ENCODE data around the gene PTPRK.

Gene PTPRK

DNA sequence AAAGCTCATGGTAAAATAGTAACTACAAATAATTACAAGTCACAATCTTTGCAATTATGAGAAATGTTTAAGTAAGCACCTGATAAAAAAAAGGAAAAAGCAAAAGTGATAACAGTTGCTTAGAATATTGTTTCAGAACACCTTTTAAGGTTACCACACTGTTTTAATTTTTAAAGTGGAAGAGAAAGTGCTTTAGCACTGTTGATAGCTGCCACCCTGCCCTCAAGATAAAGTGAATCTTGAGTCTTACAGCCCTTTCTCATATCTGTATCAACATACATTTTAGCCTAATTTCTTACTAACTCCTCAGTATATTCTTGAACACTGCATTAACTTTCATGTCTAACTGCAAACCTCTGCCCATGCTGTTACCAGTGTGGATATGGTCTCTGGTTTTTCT is 492.2 kb downstream of the PTPRK start:
- TF ChIP-seq, protein P1, sequence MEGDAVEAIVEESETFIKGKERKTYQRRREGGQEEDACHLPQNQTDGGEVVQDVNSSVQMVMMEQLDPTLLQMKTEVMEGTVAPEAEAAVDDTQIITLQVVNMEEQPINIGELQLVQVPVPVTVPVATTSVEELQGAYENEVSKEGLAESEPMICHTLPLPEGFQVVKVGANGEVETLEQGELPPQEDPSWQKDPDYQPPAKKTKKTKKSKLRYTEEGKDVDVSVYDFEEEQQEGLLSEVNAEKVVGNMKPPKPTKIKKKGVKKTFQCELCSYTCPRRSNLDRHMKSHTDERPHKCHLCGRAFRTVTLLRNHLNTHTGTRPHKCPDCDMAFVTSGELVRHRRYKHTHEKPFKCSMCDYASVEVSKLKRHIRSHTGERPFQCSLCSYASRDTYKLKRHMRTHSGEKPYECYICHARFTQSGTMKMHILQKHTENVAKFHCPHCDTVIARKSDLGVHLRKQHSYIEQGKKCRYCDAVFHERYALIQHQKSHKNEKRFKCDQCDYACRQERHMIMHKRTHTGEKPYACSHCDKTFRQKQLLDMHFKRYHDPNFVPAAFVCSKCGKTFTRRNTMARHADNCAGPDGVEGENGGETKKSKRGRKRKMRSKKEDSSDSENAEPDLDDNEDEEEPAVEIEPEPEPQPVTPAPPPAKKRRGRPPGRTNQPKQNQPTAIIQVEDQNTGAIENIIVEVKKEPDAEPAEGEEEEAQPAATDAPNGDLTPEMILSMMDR (IDR thresholded peaks at IDR 0.05; ENCODE audit: low read depth, low read length), result no peak
- Histone ChIP-seq H3K36me3 (no peaks in the 10 kb centered on the region), H3K4me1 (peaks cover 7% of the 10 kb centered on the region), H3K4me3 (ENCODE audit: low read depth, low read length) (no peak overlapping the region), H3K9me3 (no peaks in the 10 kb centered on the region), H3K27me3 (no peaks in the 10 kb centered on the region)
- DNase-seq, result no peak

- Histone ChIP-seq H3K9me3 (no peaks in the 10 kb centered on the region), H3K27me3 (no peaks in the 10 kb centered on the region), H3K4me3 (ENCODE audit: low read depth, low read length) (no peak overlapping the region), H3K36me3 (no peaks in the 10 kb centered on the region), H3K4me1 (peaks cover 7% of the 10 kb centered on the region)
- DNase-seq, result no peak
- TF ChIP-seq, protein P1 (IDR thresholded peaks at IDR 0.05; ENCODE audit: low read depth, low read length), result no peak
Observed at GRCh38 chr6:128025478-128025877, 494.9 kb downstream of the PTPRK start.

DNA sequence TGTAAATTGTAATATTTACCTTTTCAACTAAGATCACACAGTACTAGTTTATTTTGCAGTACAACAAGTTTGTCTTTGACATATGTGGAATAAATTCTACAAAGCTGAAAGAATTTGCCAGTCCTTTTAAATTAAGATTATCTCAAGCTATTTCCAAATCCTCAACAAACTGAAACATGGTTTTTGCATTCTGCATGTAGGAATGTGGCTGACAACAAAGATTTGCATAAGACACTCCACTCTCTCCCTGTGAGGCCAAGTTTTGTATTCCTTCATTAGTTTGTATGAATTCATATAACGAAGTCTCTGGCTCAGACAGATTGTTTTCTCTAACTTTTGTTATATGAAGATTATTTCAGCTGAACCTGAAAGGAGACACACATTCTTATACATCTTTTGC is 495.4 kb downstream of the PTPRK start:
- Histone ChIP-seq H3K9me3 (no peaks in the 10 kb centered on the region), H3K27me3 (no peaks in the 10 kb centered on the region), H3K4me3 (ENCODE audit: low read depth, low read length) (no peak overlapping the region), H3K4me1 (peaks cover 3% of the 10 kb centered on the region), H3K36me3 (no peaks in the 10 kb centered on the region)
- TF ChIP-seq, protein P1 (IDR thresholded peaks at IDR 0.05; ENCODE audit: low read depth, low read length), result no peak
- no peak for DNase-seq

DNA sequence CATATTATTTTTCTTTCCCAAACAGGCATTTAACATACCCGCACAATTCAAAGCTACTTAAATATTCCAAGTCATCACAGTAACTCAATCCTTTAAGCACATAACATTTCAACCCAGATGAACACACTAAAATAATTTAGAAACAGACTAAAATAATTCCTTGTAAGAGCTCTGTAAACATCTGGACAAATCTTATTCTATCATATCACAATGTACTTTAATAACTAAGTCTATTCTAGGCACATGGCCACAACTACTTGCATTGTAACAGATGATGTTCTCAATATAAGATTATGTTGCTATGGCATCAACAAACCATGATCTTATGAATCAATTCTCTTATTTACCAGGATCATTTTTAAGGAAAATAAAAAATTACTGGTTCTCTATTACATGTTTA is 496.4 kb downstream of the PTPRK start:
- Histone ChIP-seq H3K9me3 (no peaks in the 10 kb centered on the region), H3K36me3 (no peaks in the 10 kb centered on the region), H3K27me3 (no peaks in the 10 kb centered on the region), H3K4me1 (no peaks in the 10 kb centered on the region), H3K4me3 (ENCODE audit: low read depth, low read length) (no peak overlapping the region)
- no peak for DNase-seq
- TF ChIP-seq, protein P1 (IDR thresholded peaks at IDR 0.05; ENCODE audit: low read depth, low read length), result no peak

- no peak for DNase-seq
- Histone ChIP-seq H3K9me3 (no peaks in the 10 kb centered on the region), H3K4me3 (ENCODE audit: low read depth, low read length) (no peak overlapping the region), H3K27me3 (no peaks in the 10 kb centered on the region), H3K36me3 (no peaks in the 10 kb centered on the region), H3K4me1 (no peaks in the 10 kb centered on the region)
- TF ChIP-seq, protein P1 (IDR thresholded peaks at IDR 0.05; ENCODE audit: low read depth, low read length), result no peak
Observed at GRCh38 chr6:128018821-128019220, 501.6 kb downstream of the PTPRK start.

GRCh38 chr6:128017288-128017687 is 503.1 kb downstream of the PTPRK start:
- Histone ChIP-seq H3K4me1 (no peaks in the 10 kb centered on the region), H3K4me3 (ENCODE audit: low read depth, low read length) (no peak overlapping the region), H3K27me3 (no peaks in the 10 kb centered on the region), H3K36me3 (no peaks in the 10 kb centered on the region), H3K9me3 (no peaks in the 10 kb centered on the region)
- DNase-seq, result no peak
- TF ChIP-seq, protein P1 (IDR thresholded peaks at IDR 0.05; ENCODE audit: low read depth, low read length), result no peak

All from BE2C (cell line).